Tracheal epithelial cell (primary cell): ENCODE results near the gene ZNF507. TPM values are rescaled to one million over a fixed set of nuclear protein-coding genes. Genes with fewer than 3 reads are reported as not detected.

Experiments used
- total RNA-seq: library from RNA; depleted of rRNA; stranded (reverse); fragments of >200 nt; gene quantifications from 2 replicates; pipeline ENCODE4 v1.2.1, GENCODE V29; 2014

The ZNF507 gene
- 6.5 and 7.9 TPM in 2 replicates for total RNA-seq

GRCh38 chr19:32345261-32346207 lies at the start of gene ZNF507:
ZNF507 (plus strand) TSS chr19:32345610; CDS start chr19:32352831, 7,221 bp downstream.

GRCh38 chr19:32405431-32406160 lies 60.2 kb downstream of the ZNF507 start, which contains the start of gene DPY19L3:
DPY19L3 (plus strand) TSS chr19:32405770; CDS start chr19:32408254, 2,484 bp downstream.

Other genes with a start within 250 kb of the ZNF507 start
- 3.9 and 4.7 TPM in 2 replicates for gene DPY19L3, start 60.2 kb downstream of the ZNF507 start, total RNA-seq
- gene PDCD5, start 235.6 kb downstream of the ZNF507 start, total RNA-seq: 85.7 and 132 TPM in 2 replicates